ENCODE data around the gene CFHR4.
"Not testable (repeated sequence)": the region's sequence is repeated elsewhere in the genome, so short reads cannot be mapped to it uniquely, and the experiment has no call there.

Gene CFHR4

DNA sequence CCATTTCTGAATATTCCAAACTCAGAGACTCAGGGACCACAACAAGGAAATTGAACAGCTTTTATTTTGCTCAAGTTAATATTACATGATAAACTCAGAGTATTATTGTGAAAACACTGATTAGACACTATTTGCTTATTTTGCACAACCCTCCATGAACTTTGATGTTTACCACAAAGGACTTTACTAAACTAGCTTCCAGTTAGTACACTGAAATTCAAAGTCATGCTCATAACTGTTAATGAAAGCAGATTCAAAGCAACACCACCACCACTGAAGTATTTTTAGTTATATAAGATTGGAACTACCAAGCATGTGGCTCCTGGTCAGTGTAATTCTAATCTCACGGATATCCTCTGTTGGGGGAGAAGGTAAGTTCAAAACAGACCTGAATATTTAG, 55.7 kb downstream of the CFHR4 start, which contains the start of gene CFHR2:
CFHR2 (plus strand) TSS at position 171 of the 400 bp plus-strand sequence; CDS start at position 314, 143 bp downstream.
- DNase-seq: not testable (repeated sequence)

DNA sequence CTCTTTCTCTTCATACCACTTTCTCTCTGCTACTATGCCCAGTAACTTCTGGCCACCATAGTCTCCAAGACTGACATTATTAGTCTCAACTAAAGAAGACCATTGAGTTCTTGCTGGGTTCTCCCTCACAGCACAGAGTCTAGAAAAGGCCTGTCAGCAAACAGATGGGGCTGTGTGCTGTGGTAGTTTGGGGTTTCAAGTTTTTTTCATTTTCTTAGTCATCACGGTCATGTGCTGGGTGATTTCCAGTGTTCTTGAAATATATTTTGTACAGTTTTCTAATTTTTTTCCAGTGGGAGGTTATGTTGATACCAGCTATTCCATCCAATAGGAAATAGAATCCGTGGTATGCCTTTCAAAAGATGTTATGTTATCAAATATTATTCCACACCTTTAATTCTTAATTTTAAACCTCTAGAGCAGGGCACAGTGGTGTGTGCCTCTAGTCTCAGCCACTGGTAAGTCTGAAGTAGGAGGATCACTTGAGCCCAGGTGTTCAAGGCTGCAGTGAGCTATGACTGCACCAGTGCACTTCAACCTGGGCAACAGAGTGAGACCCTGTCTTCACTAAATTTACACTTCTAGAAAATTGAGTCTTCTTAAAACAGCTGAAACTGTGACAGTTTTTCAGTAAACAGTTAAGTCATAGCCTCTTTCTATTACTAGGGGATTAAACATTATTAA, 64.0 kb downstream of the CFHR4 start:
- DNase-seq: no peak

DNA sequence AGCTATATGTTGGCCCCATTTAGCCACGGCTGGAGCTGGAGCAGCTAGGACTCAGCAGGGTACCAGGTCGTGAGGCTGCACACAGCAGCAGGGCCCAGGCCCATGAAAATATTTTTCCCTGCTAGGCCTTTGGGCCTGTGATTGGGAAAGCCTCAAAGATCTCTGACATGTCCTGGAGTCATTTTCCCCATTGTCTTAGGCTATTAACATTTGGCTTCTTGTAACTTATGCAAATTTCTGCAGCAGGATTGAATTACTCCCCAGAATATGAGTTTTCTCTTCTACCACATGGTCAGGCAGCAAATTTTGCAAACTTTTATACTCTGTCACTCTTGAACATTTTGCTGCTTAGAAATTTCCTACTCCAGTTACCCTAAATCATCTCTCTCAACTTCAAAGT, 66.9 kb downstream of the CFHR4 start:
- no peak for DNase-seq

DNA sequence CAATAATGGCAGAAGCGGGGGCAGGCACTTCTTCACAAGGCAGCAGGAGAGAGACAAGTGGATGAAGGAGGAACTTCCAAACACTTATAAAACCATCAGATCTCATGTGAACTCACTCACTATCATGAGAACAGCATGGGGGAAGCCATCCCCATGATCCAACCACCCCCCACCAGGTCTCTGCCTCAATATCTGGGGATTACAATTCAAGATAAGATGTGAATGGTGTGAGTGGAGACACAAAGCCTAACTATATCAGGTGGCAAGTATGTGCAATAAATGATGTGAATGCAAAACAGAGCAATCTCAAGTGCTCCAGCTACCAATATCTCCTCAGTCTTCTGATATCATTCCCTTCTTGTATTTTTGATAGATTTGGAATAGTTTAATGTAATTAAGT, 68.1 kb downstream of the CFHR4 start:
- no peak for DNase-seq

DNA sequence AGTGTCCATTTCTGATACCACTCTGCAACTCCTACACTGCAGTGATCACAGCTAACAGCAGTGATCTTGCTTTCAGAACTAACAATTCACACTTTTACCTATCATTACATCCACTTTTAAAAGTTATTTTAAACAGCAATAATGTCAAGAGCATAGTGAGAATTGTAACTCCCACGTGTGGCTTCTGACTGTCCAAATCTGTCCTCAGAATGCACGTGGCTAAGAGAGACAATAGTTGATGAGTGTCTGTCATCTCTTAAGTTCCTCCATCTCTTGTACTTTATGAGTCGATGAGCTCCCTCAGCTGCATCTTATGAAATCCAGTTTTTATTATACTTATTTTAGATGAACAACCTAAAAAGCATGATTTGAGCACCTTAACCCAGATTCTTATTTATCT, 73.0 kb downstream of the CFHR4 start:
- no peak for DNase-seq
